Dermis lymphatic vessel endothelial cell (primary cell): ENCODE measurements around the gene DRD2. TPM values are rescaled to one million over a fixed set of nuclear protein-coding genes. Genes with fewer than 3 reads are reported as not detected.

Source experiments
- total RNA-seq: library from RNA; depleted of rRNA; stranded (reverse); fragments of >200 nt; gene quantifications from 2 replicates; pipeline ENCODE4 v1.2.1, GENCODE V29; 2014

DRD2 gene
- not detected in 2 replicates for total RNA-seq

GRCh38 chr11:113475160-113475761, at the start of gene DRD2:
Gene DRD2, minus strand, starts transcription at chr11:113475398. Its CDS starts 50,747 bp downstream, at chr11:113424651.

DNA sequence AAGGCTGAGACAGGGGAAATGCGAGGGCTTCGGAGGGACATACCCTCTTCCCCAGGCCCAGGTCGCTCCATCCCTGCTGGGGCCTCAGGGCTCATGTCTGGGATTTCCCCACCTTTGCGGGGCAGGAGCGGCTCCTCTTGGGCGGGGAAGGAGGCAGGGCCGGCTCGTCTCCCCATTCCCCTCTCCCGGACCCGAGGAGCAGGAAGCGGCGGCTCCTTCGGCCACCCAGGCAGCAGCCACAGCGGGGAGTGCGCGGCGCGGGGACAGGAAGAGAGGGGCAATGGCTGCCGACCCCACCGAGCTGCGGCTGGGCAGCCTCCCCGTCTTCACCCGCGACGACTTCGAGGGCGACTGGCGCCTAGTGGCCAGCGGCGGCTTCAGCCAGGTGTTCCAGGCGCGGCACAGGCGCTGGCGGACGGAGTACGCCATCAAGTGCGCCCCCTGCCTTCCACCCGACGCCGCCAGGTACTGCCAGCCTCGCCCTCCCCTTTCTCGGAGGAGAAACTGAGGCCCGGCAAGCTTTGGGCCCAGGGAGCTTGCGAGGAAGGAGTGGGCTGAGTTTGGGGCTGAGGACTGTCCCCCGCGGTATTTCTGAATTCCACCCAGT, 87.5 kb downstream of the DRD2 start, which contains the start of gene ANKK1:
ANKK1 (plus strand) TSS at position 175 of the 607 bp plus-strand sequence; CDS start at position 281, 106 bp downstream.

Other genes with a start within 250 kb of the DRD2 start
- gene TTC12, start 160.8 kb downstream of the DRD2 start, total RNA-seq, result 6.9 and 8.5 TPM in 2 replicates
- gene ANKK1, start 87.6 kb downstream of the DRD2 start, total RNA-seq, result not detected in 2 replicates
- gene TMPRSS5, start 230.9 kb upstream of the DRD2 start, total RNA-seq, result 0.11 and 0.26 TPM in 2 replicates